GM23338 (cell line): ENCODE measurements around the gene AGBL5.

Source experiments
- CREB1 ChIP-seq: fragments of 250-450 bp; sonication (Bioruptor Pico); IDR thresholded peaks from 2 replicates; pipeline ENCODE4 v1.5.0; 2020; ENCODE audit warnings: low read depth, mild to moderate bottlenecking, moderate library complexity
- CTCF ChIP-seq, 2 experiments: fragments of 200-600 bp in 1 of 2; sonication (generic) in 1 of 2; conservative IDR thresholded peaks; 2 replicates each; pipeline versions ENCODE4 v1.5.1 to v1.6.1; 2016 to 2017; ENCODE audit warnings: antibody characterized with exemption in 2 of 2, low read depth in 2 of 2, mild to moderate bottlenecking in 2 of 2, moderate library complexity in 1 of 2
- EZH2 ChIP-seq: fragments of 200-600 bp; sonication (generic); IDR thresholded peaks from one replicate; pipeline ENCODE4 v1.8.0; 2017; ENCODE audit warnings: antibody characterized with exemption, mild to moderate bottlenecking, low read depth; ENCODE audit not compliant: unreplicated experiment
- EZH2phosphoT487 ChIP-seq: fragments of 200-600 bp; sonication (generic); IDR thresholded peaks from one replicate; pipeline ENCODE4 v1.8.1; 2018; ENCODE audit warnings: antibody characterized with exemption; ENCODE audit not compliant: unreplicated experiment
- JUNB ChIP-seq: IDR thresholded peaks from one replicate; pipeline ENCODE4 v1.6.1; 2016; ENCODE audit warnings: antibody characterized with exemption; ENCODE audit not compliant: unreplicated experiment
- POLR2AphosphoS5 ChIP-seq: IDR thresholded peaks from 2 replicates; pipeline ENCODE4 v1.6.1; 2016; ENCODE audit warnings: antibody characterized with exemption, low read depth
- STAT1 ChIP-seq: IDR thresholded peaks from one replicate; pipeline ENCODE4 v1.6.1; 2016; ENCODE audit warnings: antibody characterized with exemption; ENCODE audit not compliant: unreplicated experiment
- ZNF114 ChIP-seq: fragments of 250-450 bp; sonication (Bioruptor Pico); IDR thresholded peaks from 2 replicates; pipeline ENCODE4 v1.5.0; 2020; ENCODE audit warnings: mild to moderate bottlenecking, moderate library complexity
- ZNF331 ChIP-seq: fragments of 250-450 bp; sonication (Bioruptor Pico); IDR thresholded peaks from 2 replicates; pipeline ENCODE4 v1.5.0; 2020; ENCODE audit warnings: low read depth, mild to moderate bottlenecking, moderate library complexity
- TF ChIP-seq, protein P1 (sequence below): fragments of 250-450 bp; sonication (Bioruptor Pico); IDR thresholded peaks from 2 replicates; pipeline ENCODE4 v1.5.0; 2020; ENCODE audit warnings: mild to moderate bottlenecking, moderate library complexity
- TF ChIP-seq, protein P2 (sequence below): IDR thresholded peaks from one replicate; pipeline ENCODE4 v1.6.1; 2018; ENCODE audit warnings: antibody characterized with exemption; ENCODE audit not compliant: unreplicated experiment

GRCh38 chr2:27069436-27069835 lies 18.0 kb downstream of the AGBL5 start:
- TF ChIP-seq CTCF (conservative IDR thresholded peaks at IDR 0.05; ENCODE audit: low read depth in 2 of 2) = no peak
- no peak for TF ChIP-seq EZH2
- TF ChIP-seq POLR2AphosphoS5 = no peak
- no peak for TF ChIP-seq CREB1 (CRISPR knock-in tag)
- no peak for TF ChIP-seq STAT1
- no peak for TF ChIP-seq JUNB
- no peak for TF ChIP-seq EZH2phosphoT487
- TF ChIP-seq, protein P1, sequence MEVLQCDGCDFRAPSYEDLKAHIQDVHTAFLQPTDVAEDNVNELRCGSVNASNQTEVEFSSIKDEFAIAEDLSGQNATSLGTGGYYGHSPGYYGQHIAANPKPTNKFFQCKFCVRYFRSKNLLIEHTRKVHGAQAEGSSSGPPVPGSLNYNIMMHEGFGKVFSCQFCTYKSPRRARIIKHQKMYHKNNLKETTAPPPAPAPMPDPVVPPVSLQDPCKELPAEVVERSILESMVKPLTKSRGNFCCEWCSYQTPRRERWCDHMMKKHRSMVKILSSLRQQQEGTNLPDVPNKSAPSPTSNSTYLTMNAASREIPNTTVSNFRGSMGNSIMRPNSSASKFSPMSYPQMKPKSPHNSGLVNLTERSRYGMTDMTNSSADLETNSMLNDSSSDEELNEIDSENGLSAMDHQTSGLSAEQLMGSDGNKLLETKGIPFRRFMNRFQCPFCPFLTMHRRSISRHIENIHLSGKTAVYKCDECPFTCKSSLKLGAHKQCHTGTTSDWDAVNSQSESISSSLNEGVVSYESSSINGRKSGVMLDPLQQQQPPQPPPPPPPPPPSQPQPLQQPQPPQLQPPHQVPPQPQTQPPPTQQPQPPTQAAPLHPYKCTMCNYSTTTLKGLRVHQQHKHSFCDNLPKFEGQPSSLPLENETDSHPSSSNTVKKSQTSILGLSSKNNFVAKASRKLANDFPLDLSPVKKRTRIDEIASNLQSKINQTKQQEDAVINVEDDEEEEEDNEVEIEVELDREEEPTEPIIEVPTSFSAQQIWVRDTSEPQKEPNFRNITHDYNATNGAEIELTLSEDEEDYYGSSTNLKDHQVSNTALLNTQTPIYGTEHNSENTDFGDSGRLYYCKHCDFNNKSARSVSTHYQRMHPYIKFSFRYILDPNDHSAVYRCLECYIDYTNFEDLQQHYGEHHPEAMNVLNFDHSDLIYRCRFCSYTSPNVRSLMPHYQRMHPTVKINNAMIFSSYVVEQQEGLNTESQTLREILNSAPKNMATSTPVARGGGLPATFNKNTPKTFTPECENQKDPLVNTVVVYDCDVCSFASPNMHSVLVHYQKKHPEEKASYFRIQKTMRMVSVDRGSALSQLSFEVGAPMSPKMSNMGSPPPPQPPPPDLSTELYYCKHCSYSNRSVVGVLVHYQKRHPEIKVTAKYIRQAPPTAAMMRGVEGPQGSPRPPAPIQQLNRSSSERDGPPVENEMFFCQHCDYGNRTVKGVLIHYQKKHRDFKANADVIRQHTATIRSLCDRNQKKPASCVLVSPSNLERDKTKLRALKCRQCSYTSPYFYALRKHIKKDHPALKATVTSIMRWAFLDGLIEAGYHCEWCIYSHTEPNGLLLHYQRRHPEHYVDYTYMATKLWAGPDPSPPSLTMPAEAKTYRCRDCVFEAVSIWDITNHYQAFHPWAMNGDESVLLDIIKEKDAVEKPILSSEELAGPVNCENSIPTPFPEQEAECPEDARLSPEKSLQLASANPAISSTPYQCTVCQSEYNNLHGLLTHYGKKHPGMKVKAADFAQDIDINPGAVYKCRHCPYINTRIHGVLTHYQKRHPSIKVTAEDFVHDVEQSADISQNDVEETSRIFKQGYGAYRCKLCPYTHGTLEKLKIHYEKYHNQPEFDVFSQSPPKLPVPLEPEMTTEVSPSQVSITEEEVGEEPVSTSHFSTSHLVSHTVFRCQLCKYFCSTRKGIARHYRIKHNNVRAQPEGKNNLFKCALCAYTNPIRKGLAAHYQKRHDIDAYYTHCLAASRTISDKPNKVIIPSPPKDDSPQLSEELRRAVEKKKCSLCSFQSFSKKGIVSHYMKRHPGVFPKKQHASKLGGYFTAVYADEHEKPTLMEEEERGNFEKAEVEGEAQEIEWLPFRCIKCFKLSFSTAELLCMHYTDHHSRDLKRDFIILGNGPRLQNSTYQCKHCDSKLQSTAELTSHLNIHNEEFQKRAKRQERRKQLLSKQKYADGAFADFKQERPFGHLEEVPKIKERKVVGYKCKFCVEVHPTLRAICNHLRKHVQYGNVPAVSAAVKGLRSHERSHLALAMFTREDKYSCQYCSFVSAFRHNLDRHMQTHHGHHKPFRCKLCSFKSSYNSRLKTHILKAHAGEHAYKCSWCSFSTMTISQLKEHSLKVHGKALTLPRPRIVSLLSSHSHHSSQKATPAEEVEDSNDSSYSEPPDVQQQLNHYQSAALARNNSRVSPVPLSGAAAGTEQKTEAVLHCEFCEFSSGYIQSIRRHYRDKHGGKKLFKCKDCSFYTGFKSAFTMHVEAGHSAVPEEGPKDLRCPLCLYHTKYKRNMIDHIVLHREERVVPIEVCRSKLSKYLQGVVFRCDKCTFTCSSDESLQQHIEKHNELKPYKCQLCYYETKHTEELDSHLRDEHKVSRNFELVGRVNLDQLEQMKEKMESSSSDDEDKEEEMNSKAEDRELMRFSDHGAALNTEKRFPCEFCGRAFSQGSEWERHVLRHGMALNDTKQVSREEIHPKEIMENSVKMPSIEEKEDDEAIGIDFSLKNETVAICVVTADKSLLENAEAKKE = no peak
- no peak for TF ChIP-seq ZNF114
- TF ChIP-seq, protein P2, sequence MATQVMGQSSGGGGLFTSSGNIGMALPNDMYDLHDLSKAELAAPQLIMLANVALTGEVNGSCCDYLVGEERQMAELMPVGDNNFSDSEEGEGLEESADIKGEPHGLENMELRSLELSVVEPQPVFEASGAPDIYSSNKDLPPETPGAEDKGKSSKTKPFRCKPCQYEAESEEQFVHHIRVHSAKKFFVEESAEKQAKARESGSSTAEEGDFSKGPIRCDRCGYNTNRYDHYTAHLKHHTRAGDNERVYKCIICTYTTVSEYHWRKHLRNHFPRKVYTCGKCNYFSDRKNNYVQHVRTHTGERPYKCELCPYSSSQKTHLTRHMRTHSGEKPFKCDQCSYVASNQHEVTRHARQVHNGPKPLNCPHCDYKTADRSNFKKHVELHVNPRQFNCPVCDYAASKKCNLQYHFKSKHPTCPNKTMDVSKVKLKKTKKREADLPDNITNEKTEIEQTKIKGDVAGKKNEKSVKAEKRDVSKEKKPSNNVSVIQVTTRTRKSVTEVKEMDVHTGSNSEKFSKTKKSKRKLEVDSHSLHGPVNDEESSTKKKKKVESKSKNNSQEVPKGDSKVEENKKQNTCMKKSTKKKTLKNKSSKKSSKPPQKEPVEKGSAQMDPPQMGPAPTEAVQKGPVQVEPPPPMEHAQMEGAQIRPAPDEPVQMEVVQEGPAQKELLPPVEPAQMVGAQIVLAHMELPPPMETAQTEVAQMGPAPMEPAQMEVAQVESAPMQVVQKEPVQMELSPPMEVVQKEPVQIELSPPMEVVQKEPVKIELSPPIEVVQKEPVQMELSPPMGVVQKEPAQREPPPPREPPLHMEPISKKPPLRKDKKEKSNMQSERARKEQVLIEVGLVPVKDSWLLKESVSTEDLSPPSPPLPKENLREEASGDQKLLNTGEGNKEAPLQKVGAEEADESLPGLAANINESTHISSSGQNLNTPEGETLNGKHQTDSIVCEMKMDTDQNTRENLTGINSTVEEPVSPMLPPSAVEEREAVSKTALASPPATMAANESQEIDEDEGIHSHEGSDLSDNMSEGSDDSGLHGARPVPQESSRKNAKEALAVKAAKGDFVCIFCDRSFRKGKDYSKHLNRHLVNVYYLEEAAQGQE = no peak
- no peak for TF ChIP-seq ZNF331 (CRISPR knock-in tag)
